Colonic mucosa (tissue), 4 donors: ENCODE data around the gene PRPF6. TPM values are rescaled to one million over a fixed set of nuclear protein-coding genes. Genes with fewer than 3 reads are reported as not detected.

ENCODE experiments used
- DNase-seq: peaks from one replicate; pipeline ENCODE4 v3.0.0-alpha.2; 2020
- H3K27ac ChIP-seq: fragments of 200-600 bp; one replicate; pipeline ENCODE4 v1.8.0; 2021
- H3K27me3 ChIP-seq: fragments of 200-600 bp; one replicate; pipeline ENCODE4 v1.8.0; 2021
- H3K36me3 ChIP-seq: fragments of 200-600 bp; one replicate; pipeline ENCODE4 v1.8.0; 2021
- H3K4me1 ChIP-seq: fragments of 200-600 bp; one replicate; pipeline ENCODE4 v1.8.0; 2021; ENCODE audit warnings: mild to moderate bottlenecking
- H3K4me3 ChIP-seq: fragments of 200-600 bp; one replicate; pipeline ENCODE4 v1.8.0; 2021
- H3K9ac ChIP-seq, 2 donors: one replicate each; pipeline ENCODE4 v1.7.0; 2013; ENCODE audit warnings: control low read depth in 2 of 2, low read depth in 2 of 2, low read length in 2 of 2
- H3K9me3 ChIP-seq: fragments of 200-600 bp; one replicate; pipeline ENCODE4 v1.8.0; 2021
- intact Hi-C: fragments of 100-400 bp; cut with DNase I; formaldehyde crosslinking; loops from one replicate; pipeline ENCODE4 v1.14.1; 2022
- total RNA-seq, 2 donors: library from RNA; stranded (reverse); fragmentation: NEBNext Ultra II Directional in 1 of 2; extraction: Animal tissue kit (Norgen Biotek cat#: 25700) in 1 of 2; gene quantifications; one replicate each; pipeline ENCODE4 v1.2.1, GENCODE V29; 2021
- TF ChIP-seq, protein P1 (sequence below): fragments of 200-600 bp; IDR thresholded peaks from one replicate; pipeline ENCODE4 v1.8.0; 2022; ENCODE audit warnings: antibody characterized with exemption, mild to moderate bottlenecking
- donor health status: healthy.
- donor health status: DM: no; HTN: no; CAD: no.
- donor health status: DM: no; HTN: no; CAD: no.

Gene PRPF6
- total RNA-seq, 2 donors from 2014 or later, result 53.0 to 68.6 TPM

DNA sequence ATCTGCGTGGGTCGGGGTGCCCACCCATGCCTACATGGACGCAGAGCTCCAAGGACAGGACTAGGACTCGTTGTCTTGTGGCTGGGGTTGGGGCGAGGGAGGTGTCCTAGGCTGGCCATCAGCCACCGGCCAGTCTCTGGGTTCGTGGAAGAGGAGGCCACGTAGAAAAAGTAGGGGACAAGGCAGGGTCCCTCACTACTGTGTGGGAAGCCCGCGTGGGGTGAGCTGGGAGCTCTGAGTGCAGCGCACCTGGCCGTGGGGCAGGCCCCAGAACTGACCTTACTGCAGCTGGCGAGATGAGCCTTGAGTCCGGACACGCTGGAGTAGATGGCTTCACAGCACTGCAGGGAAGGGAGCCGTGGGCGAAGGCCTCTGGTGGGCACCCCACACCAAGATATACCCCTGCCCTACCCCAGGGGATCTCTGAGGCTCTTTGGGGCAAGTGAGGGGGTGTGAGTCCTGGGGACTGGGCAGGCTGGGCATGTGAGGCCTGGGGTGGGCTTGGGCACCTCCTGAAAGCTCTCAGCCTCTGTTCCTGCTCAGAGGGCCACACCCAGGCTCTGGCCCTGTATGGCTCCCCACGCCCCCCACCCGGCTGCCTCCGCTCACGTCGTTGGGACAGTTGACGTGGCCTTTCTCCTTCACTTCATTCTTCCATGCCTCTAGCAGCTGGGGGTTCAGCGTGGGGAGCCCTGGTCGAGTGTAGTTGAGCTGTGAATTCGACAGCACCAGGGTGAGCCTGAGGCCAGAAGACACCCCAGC lies 19.1 kb upstream of the PRPF6 start:
- TF ChIP-seq, protein P1, sequence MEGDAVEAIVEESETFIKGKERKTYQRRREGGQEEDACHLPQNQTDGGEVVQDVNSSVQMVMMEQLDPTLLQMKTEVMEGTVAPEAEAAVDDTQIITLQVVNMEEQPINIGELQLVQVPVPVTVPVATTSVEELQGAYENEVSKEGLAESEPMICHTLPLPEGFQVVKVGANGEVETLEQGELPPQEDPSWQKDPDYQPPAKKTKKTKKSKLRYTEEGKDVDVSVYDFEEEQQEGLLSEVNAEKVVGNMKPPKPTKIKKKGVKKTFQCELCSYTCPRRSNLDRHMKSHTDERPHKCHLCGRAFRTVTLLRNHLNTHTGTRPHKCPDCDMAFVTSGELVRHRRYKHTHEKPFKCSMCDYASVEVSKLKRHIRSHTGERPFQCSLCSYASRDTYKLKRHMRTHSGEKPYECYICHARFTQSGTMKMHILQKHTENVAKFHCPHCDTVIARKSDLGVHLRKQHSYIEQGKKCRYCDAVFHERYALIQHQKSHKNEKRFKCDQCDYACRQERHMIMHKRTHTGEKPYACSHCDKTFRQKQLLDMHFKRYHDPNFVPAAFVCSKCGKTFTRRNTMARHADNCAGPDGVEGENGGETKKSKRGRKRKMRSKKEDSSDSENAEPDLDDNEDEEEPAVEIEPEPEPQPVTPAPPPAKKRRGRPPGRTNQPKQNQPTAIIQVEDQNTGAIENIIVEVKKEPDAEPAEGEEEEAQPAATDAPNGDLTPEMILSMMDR, result no peak
- no peak overlapping the region for H3K9ac ChIP-seq
- no peak overlapping the region for H3K4me3 ChIP-seq
- H3K36me3 ChIP-seq, result no peaks in the 10 kb centered on the region
- intact Hi-C loops, result no loop called here
- DNase-seq, result no peak
- H3K4me1 ChIP-seq, result no peaks in the 10 kb centered on the region
- H3K27me3 ChIP-seq, result no peaks in the 10 kb centered on the region
- H3K9me3 ChIP-seq, result no peaks in the 10 kb centered on the region
- no peak overlapping the region for H3K27ac ChIP-seq

DNA sequence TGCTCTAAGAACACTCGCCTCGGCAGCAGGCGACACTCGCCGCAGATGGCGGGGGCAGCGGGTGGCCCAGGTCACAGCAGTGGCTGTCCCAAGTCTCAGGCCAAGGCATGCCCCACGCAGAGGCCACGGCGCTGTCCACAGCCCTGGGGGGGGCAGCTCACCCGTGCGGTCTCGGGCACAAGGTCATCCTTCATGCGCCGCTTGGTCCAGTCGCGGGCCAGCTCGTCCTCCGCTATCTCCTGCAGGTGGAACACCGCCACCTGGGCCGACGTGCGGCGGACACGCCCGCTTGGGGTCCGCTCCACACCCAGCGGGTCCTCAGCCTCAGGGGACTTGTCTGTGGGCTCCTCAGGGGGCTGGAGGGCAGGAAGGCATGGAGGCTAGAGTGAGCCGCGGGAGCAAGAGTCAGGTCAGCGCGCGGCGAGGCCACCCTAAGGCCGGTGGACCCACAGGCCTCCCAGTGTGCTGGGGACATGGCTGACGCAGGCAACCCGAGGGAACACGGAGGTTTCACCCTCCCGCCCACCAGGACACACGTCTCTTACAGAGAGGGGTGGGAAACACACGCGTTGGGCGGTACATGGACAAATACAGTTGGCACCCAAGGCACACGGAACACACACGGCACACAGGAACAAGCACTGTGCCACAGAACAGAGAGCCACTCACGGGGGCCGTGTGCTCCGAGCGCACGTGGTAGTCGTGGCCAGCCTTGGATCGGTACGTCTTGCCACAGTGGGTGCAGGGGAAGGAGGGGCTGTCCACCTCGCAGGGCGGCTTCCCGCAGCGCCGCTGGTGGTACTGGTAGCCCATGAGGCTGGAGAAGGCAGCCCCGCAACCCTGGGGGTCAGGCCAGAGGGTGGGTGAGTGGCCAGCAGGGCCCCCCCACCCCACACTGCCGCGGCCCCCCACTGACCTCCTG lies 18.2 kb upstream of the PRPF6 start:
- TF ChIP-seq, protein P1, result no peak
- Histone ChIP-seq H3K4me1 (no peaks in the 10 kb centered on the region), H3K4me3 (no peak overlapping the region), H3K9me3 (no peaks in the 10 kb centered on the region), H3K27ac (no peak overlapping the region), H3K36me3 (no peaks in the 10 kb centered on the region), H3K27me3 (no peaks in the 10 kb centered on the region), H3K9ac (no peak overlapping the region)
- intact Hi-C loops, result no loop called here
- no peak for DNase-seq

DNA sequence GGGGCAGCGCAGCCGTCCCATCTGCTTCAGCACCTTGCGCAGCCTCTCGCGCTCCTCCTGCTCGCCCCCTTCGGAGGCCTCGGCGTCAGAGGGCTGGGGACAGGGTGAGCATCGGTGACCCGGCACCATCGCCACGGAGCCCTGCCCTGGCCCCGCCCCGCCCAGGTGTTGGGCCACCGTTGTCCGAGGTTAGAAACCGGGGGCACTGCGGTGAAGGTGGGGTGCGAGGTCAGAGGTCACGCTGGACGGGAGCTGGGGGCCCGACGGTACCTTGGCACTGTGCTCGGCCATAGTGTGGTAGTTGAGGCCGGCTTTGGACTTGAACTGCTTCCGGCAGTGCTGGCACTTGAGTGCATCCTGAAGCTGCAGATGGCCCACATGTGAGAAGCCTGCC lies 17.6 kb upstream of the PRPF6 start:
- no peak for DNase-seq
- Histone ChIP-seq H3K27me3 (no peaks in the 10 kb centered on the region), H3K36me3 (no peaks in the 10 kb centered on the region), H3K9me3 (no peaks in the 10 kb centered on the region), H3K9ac (no peak overlapping the region), H3K4me1 (no peaks in the 10 kb centered on the region), H3K27ac (no peak overlapping the region), H3K4me3 (no peak overlapping the region)
- intact Hi-C loops, result no loop called here
- TF ChIP-seq, protein P1, result no peak

DNA sequence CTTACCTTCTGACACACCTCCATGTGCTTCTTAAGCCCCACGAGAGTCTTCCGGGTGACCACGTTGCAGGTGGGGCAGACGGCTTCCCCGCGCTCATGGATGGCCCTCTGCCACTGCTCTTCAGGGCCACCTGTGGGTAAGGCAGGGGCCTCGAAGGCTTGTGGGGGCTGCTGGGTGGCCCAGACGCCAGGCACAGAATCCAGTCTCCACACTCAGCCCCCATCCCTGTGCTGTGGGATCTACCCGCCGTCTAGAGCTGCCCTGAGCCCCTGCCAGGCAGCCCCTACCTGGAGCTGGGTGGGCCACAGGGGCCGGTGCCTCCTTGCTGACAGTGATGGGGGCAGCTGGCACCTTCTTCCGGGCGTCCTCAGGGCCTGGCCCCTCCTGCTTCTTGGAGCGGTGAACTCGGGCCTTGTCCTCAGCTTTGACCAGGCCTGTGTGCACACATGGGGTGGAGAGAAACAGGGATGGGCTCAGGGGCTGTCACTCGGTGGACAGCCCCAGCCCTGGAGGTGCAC lies 17.1 kb upstream of the PRPF6 start:
- H3K27ac ChIP-seq, result no peak overlapping the region
- no peaks in the 10 kb centered on the region for H3K4me1 ChIP-seq
- H3K27me3 ChIP-seq, result no peaks in the 10 kb centered on the region
- DNase-seq, result no peak
- no peak overlapping the region for H3K9ac ChIP-seq
- TF ChIP-seq, protein P1, result no peak
- H3K4me3 ChIP-seq, result no peak overlapping the region
- no peaks in the 10 kb centered on the region for H3K36me3 ChIP-seq
- no peaks in the 10 kb centered on the region for H3K9me3 ChIP-seq
- intact Hi-C loops, result no loop called here

DNA sequence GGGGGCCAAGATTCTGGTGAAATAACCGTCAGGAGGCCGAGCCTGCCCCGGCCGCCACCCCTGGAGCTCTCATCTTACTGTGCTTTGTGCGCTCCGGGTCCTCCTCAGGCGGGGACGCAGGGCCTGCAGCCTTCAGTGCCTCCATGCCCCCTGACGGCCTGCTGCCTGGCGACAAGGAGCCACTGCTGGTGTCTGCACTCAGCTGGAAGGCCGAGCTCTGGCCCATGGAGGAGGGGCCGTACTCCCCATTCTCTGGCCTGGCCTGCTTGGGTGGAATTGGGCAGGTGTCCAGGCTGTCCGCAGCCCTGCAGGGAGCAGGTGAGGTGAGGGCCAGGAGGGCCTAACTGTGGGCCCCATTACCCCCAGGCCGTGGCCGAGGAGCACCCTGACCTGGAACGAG lies 16.5 kb upstream of the PRPF6 start:
- TF ChIP-seq, protein P1, result no peak
- H3K36me3 ChIP-seq, result no peaks in the 10 kb centered on the region
- intact Hi-C loops, result no loop called here
- no peak for DNase-seq
- no peak overlapping the region for H3K27ac ChIP-seq
- no peaks in the 10 kb centered on the region for H3K27me3 ChIP-seq
- no peaks in the 10 kb centered on the region for H3K4me1 ChIP-seq
- H3K4me3 ChIP-seq, result no peak overlapping the region
- H3K9ac ChIP-seq, result no peak overlapping the region
- no peaks in the 10 kb centered on the region for H3K9me3 ChIP-seq
